GM19025 (cell line): Measurements from ENCODE around the gene SPG7.
"Not testable (repeated sequence)": the region's sequence is repeated elsewhere in the genome, so short reads cannot be mapped to it uniquely, and the experiment has no call there.

ENCODE experiments used
- ATAC-seq: cut with Tn5 transposase; IDR thresholded peaks from one replicate; pipeline ENCODE4 v1.9.1; 2021; ENCODE audit warnings: mild to moderate bottlenecking, low read depth, moderate library complexity; ENCODE audit not compliant: unreplicated experiment

SPG7 gene

GRCh38 chr16:89574681-89575246, 66.6 kb downstream of the SPG7 start:
- ATAC-seq = no peak

- no peak for ATAC-seq
These were observed 67.3 kb downstream of the SPG7 start, which contains the start of gene CPNE7 for GRCh38 chr16:89575247-89576152. Gene CPNE7 (plus strand): TSS chr16:89575758. CDS start chr16:89575898, 140 bp downstream.

- no peak for ATAC-seq
These were observed 68.2 kb downstream of the SPG7 start for GRCh38 chr16:89576153-89577054.

- no peak for ATAC-seq
These were observed 69.0 kb downstream of the SPG7 start for GRCh38 chr16:89577055-89577759.

GRCh38 chr16:89579351-89579750, 71.1 kb downstream of the SPG7 start:
- no peak for ATAC-seq

- ATAC-seq = no peak
These were observed 73.0 kb downstream of the SPG7 start for GRCh38 chr16:89581045-89581695.

- no peak for ATAC-seq
These were observed 73.8 kb downstream of the SPG7 start for GRCh38 chr16:89581861-89582563.

GRCh38 chr16:89582614-89583196, 74.5 kb downstream of the SPG7 start:
- no peak for ATAC-seq

- ATAC-seq = no peak
These were observed 75.1 kb downstream of the SPG7 start for GRCh38 chr16:89583197-89583894.

- no peak for ATAC-seq
These were observed 75.9 kb downstream of the SPG7 start for GRCh38 chr16:89583895-89584644.

GRCh38 chr16:89584768-89585549, 76.8 kb downstream of the SPG7 start:
- no peak for ATAC-seq

- ATAC-seq = no peak
These were observed 78.0 kb downstream of the SPG7 start for GRCh38 chr16:89586218-89586617.

- no peak for ATAC-seq
These were observed 78.7 kb downstream of the SPG7 start for GRCh38 chr16:89586853-89587252.

- not testable (repeated sequence) for ATAC-seq
These were observed 79.5 kb downstream of the SPG7 start for GRCh38 chr16:89587676-89588075.

GRCh38 chr16:89588413-89589109, 80.4 kb downstream of the SPG7 start:
- ATAC-seq = no peak
